Stimulated activated CD8-positive, alpha-beta memory T cell treated with anti-CD3 and anti-CD28 coated beads, Interleukin-2, amount 100 ng/mL, for 48 hours (primary cell): ENCODE measurements around the gene CCNY.
"Not testable (repeated sequence)": the region's sequence is repeated elsewhere in the genome, so short reads cannot be mapped to it uniquely, and the experiment has no call there.

ENCODE experiments used
- DNase-seq, 2 donors: peaks; one replicate each; pipeline ENCODE4 v3.0.0-alpha.2; 2020; ENCODE audit warnings: low read depth in 2 of 2

The CCNY gene

DNA sequence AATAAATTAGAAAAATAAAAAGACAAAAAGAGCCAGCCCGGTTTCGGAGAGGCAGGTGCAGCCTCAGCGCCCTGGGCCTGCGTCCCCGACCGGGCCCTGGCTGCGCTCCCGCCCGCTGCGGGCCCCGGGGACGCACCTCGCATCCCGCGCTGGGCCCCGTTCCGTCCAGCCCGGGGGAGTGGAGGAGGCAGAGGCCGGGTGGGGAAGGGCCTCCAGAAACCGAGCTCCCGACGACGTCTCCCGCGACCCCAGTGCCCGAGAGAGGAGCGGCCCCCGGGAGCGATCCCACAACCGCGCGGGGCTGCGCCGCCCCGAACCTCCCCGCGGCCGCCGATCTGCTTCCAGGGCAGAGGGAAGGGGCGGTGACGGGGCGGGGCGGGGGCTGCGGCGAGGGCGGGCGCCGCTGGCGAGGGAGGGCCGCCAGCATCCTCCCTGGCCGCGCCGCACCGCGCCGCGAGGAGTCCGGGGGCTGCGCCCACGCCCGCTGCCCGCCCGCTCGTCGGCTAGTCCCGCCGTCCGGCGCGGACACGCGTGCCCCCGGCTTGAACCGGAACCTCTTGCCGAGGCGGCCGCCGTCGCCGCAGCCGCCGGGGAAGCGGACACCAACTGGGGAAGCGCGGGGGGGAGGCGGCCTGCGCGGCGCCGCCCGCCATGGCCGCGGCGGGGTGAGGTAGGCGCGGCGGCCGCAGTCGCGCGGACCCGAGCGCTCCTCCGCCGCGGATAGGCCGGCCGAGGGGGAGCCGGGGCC, at the start of gene CCNY:
CCNY (plus strand) TSS at position 426 of the 748 bp plus-strand sequence. CDS start 545 bp downstream, outside the sequence.
- DNase-seq = peak; percentile 74 to 76

DNA sequence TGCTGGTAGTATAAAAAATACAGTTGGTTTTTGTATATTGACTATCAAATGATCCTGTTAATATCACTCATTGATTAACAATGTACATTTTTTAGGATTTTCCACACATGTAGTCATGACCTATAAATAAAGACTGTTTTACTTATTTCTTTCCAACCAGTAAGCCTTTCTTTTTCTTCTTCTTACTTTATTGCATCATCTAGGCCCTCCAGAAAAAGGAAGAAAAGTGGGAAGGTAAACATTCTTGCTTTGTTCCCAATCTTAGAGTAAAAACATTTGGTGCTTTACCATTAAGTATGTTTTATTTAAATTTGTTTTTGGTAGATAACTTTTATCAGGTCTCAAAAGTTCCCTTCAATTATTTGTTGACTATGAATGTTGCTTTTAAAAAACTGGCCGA, 47.1 kb upstream of the CCNY start:
- no peak for DNase-seq

DNA sequence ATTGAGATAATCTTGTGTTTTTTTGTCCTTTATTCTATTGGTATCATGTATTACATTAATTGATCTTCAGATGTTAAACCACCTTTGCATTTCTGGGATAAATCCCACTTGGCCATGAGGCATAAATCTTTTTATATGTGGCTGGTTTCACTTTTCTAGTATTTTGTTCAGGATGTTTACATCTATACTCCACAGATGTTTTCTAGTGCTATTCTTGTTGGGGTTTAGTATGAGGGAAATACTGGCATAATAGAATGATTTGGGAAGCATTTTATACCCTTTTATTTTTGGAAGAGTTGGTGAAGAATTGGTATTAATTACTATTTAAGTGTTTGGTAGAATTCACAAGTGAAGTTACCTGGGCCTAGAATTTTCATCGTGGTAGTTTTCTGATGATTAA, 41.8 kb upstream of the CCNY start:
- DNase-seq = no peak

DNA sequence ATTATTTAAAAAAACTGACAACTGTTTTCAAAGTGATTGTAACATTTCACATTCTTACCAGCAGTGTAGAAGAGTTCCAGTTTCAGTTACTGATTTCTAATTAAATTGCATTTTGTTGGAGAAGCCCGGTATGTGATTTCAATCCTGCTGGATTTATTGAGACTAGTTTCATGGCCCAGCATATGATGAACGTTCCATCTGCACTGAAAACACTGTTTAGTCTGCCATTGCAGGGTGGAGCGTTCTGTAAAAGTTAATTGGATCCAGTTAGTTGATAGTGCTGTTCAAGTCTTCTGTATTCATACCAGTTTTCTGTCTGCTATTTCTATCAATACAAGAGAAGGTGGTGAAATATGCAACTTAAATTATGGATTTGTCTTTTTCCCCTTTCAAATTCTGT, 37.3 kb upstream of the CCNY start:
- no peak for DNase-seq

DNA sequence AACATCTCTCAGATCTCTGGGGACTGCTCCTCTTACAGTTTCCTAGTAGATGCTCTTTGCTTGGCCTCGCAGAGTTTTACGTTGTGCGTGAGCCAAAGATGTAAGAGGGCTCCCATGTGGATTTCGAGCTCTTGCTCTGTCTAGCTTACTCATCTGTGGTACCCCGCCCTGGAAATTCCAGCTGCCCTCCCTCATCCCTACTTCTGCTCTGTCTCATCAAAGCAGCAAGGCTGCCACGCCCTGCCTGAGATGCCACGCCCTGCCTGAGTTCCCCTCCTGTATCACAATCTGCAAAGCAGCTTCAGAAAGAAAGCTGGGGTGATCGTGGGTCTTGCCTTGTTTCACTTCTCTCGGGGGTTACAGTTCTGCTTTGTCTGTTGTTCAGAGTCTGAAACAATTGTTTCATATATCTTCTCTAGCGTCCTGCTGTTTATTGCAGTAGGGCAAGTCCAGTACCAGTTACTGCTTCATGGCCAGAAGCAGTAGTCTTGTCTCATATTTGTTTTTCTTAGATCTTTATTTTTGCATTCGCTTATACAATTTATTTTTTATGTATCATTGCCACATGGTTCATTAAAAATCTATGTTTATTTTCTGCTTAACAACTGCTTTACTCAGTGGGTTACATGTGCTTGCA, 36.1 kb upstream of the CCNY start:
- DNase-seq = no peak

DNA sequence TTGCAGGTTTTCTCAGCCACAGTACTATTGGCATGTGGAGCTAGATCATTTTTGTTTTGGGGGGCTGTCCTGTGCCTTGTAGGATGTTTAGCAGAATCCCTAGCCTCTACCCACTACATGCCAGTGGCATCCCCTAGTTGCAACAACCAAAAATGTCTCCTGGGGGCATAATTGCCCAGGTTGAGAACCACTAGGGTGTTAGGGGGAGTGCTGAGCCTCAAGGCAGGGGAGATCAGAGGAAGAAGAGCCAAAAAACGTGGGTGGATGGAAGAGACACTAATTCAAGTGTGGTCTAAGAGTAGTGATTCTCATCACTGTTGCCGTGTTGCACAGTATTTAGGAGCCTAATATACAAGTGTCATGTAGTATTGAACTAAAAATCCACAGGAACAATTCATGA, 31.7 kb upstream of the CCNY start:
- DNase-seq = no peak

DNA sequence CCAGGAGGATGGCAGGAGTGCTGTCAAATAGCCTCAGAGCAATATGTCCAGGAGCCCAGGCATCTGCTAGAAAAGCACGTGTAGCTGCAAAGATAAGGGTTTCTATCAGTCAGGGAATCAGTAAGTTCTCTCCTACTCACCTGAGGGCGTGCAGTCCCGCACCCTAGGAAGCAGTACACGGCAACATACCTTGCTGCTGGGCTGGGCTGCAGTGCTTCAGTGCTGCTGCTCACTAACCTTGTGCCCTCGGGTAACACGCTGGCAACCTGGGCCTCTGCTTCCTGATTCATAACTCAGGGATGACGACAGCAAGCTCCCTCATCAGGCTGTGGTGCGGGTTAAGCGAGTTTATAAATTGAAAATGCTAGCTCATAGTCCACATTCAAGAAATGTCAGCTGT, 29.5 kb upstream of the CCNY start:
- DNase-seq = no peak

DNA sequence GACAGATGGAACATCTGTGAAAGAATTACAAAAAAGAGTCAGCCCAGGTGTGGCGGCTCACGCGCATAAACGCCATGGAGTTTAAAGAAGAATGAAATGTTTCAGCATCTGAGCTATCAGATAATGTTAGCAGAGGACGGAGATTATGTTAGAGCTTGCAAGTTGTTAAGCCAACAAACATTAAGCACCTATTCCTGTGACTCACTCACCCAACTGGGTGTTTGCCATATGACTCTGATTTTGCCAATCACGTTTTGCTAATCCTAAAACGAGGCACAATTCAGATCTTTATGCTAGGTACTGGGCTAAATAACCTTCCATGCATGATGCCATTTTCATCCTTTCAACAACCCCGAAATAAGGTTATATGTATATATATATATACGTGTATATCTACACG, 29.0 kb upstream of the CCNY start:
- no peak for DNase-seq

DNA sequence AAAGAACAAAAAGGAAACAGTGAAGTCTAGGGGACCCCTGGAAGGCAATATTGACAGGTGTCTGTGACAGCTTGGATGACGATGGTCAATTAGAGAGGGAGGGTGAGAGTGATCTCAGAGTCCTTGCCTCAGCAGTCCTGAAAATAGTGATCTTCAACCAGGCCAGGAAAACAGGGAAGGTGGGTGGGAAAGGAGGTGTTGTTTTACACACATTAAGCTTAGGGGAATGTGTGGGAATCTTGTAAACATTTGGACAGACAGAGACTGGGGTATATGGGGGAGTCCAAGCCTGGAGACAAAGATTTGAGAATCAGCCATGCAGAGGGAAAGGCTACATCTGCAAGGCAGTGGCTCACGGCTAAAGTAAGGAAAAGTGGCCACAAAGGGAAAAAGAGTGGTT, 27.5 kb upstream of the CCNY start:
- DNase-seq = no peak

DNA sequence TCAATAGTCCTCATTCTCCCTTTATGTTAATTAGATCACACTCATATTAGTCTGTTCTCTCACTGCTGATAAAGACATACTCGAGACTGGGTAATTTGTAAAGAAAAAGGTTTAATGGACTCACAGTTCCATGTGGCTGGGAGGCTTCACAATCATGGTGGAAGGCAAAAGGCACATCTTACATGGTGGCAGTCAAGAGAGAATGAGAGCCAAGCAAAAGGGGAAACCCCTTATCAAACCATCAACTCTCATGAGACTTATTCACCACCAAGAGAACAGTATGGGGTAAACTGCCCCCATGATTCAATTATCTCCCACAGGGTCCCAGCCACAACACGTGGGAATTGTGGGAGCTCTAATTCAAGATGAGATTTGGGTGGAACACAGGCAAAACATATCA, 22.2 kb upstream of the CCNY start:
- DNase-seq = not testable (repeated sequence)

DNA sequence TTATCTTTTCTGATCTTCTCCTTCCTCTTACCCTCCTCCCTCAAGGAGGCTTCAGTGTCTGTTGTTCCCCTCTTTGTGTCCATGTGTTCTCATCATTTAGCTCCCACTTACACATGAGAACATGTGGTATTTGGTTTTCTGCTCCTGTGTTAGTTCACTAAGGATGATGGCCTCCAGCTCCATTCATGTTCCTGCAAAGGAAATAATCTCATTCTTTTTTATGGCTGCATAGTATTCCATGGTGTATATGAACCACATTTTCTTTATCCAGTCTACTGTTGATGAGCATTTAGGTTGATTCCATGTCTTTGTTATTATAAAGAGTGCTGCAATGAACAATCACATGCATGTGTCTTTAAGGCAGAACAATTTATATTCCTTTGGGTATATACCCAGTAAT, 21.1 kb upstream of the CCNY start:
- DNase-seq = not testable (repeated sequence)

DNA sequence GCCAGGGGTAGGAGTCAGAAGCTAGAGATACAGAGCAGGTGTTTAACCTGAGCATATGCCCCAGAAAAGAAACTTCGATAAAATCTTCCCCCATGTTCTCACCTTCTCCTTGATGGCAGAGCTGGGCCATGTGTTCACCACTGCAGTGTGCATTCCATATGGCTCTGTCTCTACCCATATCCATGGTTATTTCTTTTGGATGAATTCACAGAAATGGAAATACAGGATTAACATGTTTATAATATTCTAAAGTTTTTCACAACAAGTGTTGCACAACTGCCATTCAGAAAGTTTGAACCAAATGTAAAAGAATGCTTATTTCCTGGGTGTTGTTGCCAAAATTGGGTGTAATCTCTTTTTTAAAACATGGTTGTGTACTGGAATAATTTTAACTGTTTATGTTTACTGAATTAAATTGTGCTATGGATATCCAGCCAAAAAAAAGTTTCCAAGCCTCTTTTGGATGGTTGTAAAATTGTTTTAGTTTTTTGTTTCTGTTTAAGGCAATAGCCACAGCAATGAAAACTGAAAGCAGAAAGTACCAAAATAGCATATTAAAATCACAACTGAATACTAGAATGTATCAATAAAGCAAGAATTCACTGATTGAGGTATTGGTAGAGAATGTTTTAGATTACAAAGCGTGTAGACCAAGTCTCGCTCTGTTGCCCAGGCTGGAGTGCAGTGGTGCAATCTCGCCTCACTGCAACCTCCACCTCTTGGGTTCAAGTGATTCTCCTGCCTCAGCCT, 19.9 kb upstream of the CCNY start:
- no peak for DNase-seq

DNA sequence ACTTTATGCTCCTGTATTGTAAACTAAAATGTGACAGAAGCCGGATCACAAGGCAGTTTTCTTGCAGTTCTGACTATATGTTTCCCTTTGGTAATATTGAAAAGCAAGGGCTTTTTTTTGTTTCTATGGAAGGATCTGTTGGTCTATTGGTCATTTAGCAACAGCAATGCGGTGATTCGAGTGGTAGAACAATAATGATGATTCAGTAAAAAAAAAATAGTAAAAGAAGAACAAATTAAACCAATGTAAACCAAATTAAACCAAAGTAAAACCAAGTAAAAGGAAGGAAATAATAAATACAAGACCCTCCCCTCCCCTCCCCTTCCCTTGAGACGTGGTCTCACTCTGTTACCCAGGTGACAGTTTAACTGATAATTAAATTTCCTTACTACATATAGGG, 17.8 kb upstream of the CCNY start:
- DNase-seq = no peak

DNA sequence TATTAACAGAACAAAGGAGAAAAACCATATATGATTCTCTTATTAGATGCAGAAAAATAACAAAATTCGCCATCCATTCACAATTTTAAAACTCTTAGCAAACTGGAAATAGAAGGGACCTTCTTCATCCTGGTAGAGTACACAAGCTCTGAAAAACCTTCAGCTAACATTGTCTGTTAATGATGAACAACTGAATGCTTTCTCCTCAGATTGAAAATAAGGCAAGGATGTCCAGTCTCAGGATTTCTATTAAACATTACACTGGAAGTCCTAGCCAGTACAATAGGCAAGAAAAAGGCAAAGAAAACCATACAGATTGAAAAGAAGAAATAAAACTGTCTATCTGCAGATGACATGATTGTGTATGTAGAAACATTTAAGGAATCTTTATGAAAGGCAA, 16.0 kb upstream of the CCNY start:
- no peak for DNase-seq

DNA sequence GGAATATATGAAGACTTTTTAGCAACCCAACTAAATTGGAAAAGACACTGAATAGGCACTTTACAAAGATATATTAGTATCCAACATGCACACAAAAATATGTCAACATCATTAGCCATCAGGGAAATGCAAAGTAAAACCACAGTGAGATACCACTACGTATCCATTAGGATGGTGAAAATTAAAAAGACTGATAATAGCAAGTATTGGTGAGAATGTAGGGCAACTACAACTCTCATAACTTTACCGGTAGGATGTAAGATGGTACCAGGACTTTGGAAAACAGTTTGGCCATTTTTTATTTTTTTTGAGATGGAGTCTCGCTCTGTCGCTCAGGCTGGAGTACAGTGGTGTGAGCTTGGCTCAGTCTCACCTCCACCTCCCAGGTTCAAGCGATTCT, 13.7 kb upstream of the CCNY start:
- no peak for DNase-seq

DNA sequence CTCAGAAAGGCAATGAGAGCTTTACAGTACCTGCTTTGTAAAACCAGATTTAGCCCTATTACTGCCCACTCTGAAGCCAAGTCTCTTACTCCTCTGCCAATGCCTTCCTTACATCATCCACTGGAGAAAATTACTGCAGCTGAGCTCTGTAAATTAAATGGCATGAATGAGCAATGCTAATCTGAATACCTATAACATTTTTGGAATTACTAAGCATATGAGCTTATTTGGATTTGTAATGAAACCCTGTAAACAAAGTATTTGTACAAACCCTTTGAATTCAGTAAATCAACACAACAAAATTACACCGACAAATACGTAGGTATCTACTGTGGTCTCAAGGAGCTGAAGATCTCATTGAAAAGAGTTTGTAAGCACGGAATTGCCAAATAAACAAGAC, 12.1 kb upstream of the CCNY start:
- no peak for DNase-seq

DNA sequence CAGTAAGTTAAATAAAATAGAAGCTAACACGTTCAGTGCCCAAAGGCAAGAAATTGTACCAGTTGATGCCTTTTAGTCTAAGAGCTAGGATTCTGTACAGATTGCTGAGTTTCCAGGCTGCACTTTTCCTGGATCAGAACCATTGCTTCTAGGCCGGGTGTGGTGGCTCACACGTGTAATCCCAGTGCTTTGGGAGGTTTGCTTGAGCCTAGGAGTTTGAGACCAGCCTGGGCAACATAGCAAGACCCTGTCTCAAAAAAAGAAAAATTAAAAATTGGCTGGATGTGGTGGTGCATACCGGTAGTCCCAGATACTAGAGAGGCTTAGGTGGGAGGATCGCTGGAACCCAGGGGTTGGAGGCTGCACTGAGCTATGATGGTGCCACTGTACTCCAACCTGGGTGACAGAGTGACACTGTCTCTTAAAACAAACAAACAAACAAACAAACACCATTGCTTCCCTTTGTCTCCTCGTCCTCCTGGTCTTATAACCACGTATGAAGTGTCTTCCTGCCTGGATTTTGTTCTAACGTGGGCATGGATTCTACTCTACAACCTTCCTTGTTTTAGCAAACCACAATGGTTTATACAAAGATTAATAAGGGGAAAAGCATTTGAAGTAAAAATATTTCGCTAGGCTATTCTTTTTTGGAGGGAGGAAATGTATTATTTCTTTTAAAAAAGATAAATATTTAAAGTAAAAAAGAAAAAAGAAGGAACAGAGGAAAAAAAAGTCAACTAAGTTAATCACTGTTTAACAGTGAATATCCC, 9.7 kb upstream of the CCNY start:
- no peak for DNase-seq

DNA sequence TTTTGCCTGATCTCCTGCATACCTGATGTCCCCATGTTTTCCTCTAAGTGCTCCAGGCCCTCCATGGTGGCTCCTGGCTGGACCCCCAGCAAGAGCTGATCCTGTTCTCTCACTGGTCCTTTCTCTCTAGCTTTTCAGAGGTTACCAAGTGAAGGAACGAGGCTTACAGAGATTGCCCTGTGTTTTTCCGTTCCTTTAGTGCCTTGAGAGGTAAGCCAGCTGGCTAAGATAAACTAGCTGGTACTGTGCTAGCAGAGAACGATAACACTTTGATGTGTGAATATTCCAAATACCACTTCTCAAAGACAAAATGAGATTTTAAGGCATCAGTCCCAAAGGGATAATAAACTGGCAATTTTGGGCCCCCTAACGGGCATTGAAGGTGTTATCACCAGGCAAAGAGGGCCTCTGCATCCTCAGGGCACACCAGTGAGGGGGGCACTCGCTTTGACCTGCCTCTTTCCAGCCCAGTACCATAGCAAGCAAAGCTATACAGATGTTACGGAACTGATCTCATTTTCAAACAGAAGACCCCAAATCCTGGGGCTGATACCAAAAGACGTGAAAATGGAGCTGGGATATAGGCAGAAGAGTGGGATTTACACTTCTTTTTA, 8.4 kb upstream of the CCNY start:
- DNase-seq = no peak

DNA sequence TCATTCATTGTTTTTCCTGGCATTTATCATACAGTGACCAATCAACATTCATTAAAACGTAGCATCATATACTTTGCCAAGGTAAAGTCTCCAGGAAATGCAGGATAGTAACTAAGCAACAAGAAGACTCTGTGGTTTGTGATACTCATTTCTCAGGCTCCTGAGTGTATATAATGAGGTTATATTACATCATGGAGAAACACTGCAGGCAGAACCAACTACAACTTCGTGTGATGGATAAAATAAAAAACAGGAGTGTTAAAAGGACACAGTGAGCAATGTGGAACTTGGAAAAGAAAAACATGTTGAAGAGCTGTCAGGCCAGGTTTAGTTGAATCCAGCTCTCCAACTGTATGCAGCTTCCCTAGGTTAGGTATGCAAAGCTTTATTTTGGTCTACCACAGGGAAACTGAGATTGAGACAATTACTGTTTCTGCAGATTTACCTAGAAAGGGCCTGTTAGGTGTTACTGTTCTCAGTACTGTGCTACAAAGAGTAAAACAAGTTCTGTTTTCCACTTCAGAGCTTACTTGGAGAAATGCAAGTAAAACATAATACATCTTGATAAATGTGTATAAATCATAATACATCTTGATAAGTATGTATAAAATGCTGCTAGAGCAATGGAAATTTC, 7.8 kb upstream of the CCNY start:
- no peak for DNase-seq

DNA sequence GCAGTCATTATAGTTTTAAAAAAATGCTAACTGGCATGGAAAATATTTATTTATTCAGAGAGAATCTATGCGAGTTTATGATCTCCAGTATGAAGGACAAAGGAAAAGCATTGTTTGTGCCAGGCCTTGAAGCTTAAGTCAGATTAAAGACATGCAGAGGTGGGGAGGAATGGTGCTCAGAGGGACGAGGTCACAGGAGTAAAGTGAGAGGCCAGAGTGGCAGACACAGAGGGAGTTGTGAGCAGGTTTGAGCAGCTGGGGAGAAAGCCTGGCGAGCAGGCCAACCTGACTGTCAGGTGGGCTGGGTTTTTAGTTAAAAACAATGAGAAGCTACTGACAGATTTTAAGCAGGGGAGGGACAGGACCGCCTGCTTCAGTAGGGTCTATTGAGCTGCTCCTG, 6.8 kb upstream of the CCNY start:
- DNase-seq = no peak

DNA sequence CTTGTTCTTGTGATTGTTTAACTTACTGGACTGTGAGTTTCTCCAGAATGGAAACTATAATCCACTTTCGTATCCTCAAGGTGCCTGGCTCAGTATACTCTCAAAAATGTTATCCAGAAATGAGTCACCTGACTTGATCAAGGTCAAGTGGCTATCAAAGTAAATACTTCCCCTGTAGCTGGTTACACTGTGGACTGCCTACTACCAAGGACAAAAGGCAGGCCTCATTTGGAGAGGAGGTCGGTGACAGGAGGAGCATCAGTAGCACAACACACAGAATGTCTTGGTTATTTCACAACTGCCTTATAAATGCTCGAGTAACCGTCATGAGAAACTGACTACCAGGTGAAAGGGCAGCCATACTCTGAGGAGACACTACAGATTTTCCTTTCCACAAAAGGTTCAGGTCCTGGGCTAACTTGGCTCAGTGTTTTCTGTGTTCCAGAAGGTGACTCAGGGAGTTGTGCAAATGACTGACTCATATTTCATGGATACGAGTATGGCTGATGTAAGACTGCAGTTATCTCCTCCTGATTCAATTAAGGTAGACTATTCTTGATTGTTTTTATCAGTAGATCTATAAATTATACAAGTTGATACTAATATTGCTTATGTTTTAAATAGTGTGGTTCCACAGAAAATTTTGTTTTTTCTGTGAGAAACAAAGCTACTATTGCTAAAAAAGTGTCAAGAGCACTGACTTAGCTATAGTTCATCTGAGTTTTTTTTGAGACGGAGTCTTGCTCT, 4.2 kb upstream of the CCNY start:
- no peak for DNase-seq
